Left colon (tissue), 2 donors: Measurements from ENCODE around the gene CHI3L1. TPM values are rescaled to one million over a fixed set of nuclear protein-coding genes. Genes with fewer than 3 reads are reported as not detected.

Experiments used
- ATAC-seq: fragments of 200-7000 bp; cut with Tn5 transposase; one replicate; pipeline ENCODE4 v1.9.1; 2020; ENCODE audit warnings: mild to moderate bottlenecking, moderate library complexity
- DNase-seq, 2 donors: peaks; one replicate each; pipeline ENCODE4 v3.0.0-alpha.2; 2020
- intact Hi-C, 2 donors: fragments of 100-400 bp; cut with DNase I in 1 of 2; cut with micrococcal nuclease in 1 of 2; formaldehyde crosslinking; loops; one replicate each; pipeline versions ENCODE4 v1.11.2 to v1.14.0; 2022; cut with DNase I, micrococcal nuclease
- total RNA-seq, 2 donors: library from RNA; stranded (reverse); fragmentation: NEBNext Ultra II Directional; extraction: Animal tissue kit (Norgen Biotek cat#: 25700); gene quantifications; one replicate each; pipeline ENCODE4 v1.2.1, GENCODE V29; 2021
- donor health status: DM: no; HTN: no; CAD: no.
- donor health status: DM: yes; HTN: yes; CAD: no.

Gene CHI3L1
- total RNA-seq, 2 donors from 2014 or later: 0.67 to 3.0 TPM

DNA sequence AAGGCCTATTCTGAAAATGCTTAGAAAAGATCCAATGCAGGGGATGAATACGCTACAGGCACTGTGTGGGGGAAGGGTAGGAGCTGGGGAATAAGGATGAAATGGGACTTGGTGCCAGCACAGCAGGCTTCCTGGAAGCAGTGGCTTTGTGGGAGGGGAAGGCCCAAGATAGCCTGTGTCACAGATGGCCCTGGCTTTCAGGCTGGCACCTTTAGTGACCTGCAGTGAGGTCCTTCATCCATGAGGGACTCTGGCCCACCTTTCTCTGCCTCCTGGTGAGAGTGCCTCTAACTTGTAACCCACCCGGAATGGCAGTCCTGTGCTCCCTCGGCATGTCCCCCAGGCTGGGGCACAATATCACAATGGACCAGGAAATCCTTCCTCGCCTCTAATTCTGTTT, 919 bp downstream of the CHI3L1 start:
- intact Hi-C loops: no loop called here
- DNase-seq (no peak), ATAC-seq (no peak)

- no peak for DNase-seq
- ATAC-seq: no peak
- intact Hi-C loops: no loop called here
Observed at GRCh38 chr1:203185061-203185461, 1.4 kb downstream of the CHI3L1 start.

DNA sequence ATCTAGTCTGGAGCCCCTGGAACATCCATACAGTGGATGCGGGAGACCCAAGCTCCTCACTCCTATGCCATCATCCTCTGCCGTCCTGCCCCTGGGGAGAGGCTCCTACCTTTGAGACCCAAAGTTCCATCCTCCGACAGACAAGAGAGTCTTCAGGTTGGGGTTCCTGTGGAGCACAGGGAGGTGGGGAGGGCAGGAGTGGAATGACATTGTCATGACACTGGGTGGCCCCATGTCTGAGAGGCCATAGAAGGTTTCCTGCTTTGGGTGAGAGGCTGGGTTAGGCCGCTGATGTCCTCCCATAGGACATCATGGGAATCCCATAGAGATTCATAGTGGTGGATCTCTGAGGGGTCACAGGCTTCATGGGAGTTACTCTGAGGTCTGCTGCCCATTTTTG, 2.0 kb downstream of the CHI3L1 start:
- intact Hi-C loops: no loop called here
- DNase-seq: no peak
- ATAC-seq: no peak

DNA sequence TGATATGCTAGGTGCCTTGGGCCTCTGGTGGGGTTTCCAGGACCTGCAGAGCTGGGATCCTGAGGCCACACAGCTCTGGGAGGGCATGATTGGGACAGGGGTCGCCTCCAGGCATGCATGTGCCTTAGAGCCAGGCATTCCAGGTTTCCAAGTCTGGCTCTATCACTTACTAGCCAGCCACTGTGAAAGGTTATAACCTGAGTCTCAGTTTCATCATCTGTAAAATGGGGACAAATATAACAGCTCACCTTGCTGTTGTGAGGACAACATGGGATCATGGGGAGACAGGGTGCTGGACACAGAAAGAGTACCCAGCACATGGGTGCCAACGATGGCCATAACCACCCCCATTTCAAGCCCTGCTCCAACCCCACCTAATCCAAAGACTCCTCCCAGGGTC, 2.7 kb downstream of the CHI3L1 start:
- no peak for DNase-seq
- intact Hi-C loops: no loop called here
- no peak for ATAC-seq

- intact Hi-C loops: no loop called here
- DNase-seq (no peak), ATAC-seq (no peak)
Observed at GRCh38 chr1:203182387-203182953, 4.0 kb downstream of the CHI3L1 start.

- DNase-seq: no peak
- intact Hi-C loops: no loop called here
- no peak for ATAC-seq
Observed at GRCh38 chr1:203181586-203182386, 4.7 kb downstream of the CHI3L1 start.

DNA sequence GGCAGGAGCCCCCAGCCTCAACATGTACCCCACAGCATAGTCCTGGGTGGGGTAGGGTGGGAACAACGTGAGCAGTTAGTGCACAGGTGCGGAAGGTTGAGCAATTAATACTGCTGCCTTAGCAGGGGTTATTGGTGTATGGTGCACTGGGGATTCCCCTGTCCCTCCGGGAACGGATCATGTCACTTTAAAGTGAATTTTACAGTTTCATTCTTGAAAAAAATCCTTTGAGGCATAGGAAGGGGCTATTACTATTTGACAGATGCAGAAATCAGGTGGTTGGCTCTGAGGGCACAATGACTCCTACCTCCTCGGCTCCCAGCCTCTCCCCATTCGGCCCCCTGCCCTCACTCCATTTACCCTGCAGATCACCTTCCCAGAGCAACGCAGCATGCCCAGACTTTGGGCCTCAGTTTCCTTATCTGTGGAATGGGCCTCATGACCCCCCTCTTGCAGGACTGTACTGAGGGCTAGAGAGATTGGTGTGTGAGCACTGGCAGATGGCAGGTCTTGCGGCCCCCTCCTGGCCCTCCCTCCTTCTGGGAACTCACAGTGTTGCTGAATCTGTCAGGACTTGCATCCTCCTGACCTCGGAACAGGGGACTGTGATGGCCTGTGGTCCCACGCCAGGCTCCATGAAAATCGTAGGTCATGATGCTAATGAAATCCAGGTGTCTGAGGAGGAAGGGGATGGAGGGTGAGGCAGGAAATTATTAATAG, 5.7 kb downstream of the CHI3L1 start:
- DNase-seq (no peak), ATAC-seq (no peak)
- intact Hi-C loops: no loop called here

DNA sequence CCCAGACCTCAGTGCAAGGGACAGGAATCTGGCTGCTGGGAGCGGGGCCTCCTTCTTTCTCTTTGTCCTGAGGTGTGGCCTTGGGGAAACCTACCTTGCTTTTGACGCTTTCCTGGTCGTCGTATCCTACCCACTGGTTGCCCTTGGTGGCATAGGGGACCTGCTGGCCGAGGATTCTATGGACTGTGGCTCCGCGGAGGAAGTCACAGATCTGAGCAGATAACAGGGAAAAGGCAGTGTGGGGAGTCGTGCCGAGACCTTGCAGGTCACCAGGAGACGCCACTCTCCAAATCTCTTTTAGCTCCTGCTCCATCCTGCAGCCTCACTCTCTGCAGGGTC, 6.9 kb downstream of the CHI3L1 start:
- DNase-seq (no peak), ATAC-seq (no peak)
- intact Hi-C loops: no loop called here

GRCh38 chr1:203178821-203179666, 7.5 kb downstream of the CHI3L1 start:
- ATAC-seq (no peak), DNase-seq (no peak)
- intact Hi-C loops: no loop called here

GRCh38 chr1:203178083-203178482, 8.4 kb downstream of the CHI3L1 start:
- ATAC-seq: no peak
- intact Hi-C loops: no loop called here
- DNase-seq: no peak

DNA sequence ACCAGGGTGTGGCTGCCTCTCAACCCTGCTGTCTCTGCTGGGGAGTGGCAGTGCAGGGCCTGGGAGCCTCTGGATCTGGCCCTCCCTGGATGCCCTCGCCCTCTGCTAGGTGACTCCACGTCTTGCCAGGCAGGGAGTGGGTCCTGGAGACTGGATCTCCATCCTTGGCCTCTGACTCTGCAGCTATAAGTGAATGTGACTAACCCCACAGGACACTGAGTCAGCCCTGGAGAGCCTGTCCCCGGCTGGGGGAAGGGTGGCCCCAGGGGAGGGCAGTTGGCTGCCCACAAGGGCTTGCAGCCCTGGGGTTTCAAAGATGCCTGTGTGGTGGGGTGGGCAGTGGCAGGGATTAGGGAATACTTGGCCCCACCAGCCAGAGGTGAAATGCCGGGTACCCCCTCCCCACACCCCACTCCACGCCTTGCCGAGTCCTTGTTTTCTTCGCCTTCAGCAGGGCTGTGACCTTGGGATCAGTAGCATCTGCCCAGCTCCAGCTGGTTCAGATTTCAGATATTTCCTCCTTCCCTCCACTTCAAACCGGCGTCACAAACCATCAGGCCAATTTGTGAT, 8.9 kb downstream of the CHI3L1 start:
- ATAC-seq (no peak), DNase-seq (no peak)
- intact Hi-C loops: no loop called here

DNA sequence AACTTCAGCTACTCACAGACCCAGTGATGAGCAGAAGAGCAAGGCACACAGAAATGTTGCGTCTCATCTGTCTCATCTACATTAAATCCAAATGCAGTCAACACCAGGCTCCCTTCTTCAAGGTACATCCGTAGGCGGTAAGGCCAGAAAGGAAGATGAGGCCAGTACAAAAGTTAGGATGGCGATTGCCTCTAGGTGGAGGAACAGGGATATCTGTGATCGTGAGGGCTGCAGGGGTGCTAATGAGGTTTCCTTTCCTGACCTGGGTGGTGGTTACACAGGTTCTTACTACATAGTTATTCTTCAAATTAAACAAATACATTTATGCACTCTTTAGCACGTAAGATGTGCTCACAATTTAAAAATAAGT, 9.5 kb downstream of the CHI3L1 start:
- ATAC-seq: no peak
- intact Hi-C loops: no loop called here
- no peak for DNase-seq

DNA sequence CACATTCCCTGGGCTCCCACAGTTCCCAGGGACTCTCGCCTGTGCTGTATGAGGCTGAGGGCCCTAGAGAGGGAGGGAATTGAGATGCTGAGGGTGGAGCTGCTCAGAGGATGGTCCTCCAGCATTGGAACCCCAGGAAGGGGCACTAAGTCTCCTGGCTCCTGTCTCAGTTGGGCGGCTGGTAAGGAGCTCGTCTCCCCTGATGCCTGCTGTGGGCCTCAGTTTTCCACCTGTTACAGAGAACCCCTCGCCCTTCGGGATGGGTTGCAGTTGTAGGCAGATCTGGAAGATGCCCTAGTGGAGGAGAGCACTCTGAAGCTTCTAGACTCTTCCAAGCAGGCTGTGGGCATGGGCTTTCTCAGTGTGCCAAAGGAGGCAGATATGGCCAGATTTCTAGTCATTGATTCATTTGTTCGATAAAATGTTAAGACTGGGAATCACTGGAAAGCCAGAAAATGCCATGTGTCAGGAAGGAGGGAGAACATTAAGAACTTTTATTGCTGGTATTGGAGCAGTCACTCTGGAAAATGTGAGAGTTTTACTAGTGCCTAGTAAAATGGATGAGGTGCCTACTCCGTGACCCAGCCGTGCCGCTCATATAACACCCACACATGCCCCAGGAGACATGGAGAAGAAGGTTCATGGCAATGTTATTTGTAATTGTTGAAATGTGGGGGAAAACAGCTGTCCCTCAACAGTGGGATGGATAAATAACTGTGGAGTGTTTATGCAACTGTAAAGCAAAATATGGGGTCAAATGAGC, 10.1 kb downstream of the CHI3L1 start:
- intact Hi-C loops: no loop called here
- no peak for ATAC-seq
- no peak for DNase-seq

- no peak for DNase-seq
- no peak for ATAC-seq
- intact Hi-C loops: no loop called here
Observed at GRCh38 chr1:203175827-203176241, 10.7 kb downstream of the CHI3L1 start.

DNA sequence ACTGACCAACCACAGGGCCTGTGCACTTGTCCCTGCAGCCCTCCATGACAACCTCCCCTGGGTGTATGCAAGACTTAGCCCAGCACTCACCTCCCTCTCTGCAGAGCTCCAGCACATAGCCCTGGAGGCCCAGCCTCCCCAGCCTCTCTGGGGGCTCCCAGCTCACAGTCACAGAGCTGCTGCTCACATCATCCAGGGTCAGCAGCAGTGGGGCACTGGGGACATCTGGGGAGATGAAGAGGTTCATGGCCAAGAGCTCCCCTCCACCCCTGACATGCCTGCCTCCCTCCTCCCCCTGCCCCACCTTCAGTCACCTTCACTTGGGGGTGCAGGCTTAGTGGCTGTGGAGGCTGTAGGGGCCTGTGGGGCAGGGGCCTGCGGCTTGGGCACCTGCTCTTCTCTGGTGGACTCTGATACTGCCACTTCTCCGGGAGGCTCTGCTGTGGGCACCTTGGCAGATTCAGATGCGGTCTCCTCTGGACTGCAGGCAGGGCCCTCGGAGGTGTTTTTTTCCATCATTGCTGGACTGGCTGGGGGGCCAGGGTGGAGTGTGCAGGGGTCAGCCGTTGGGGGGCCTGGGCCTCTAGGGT, 11.2 kb downstream of the CHI3L1 start, which contains the start of gene MYBPH:
Gene MYBPH, minus strand, starts transcription at position 590 of the 590 bp plus-strand sequence. Its CDS starts 71 bp downstream, at position 519.
- ATAC-seq (no peak), DNase-seq (no peak)
- intact Hi-C loops: no loop called here

GRCh38 chr1:203174324-203174985, 12.0 kb downstream of the CHI3L1 start:
- intact Hi-C loops: loop anchor here in 1 of 2 donors (5.0 kb wide), 1 partner anchor 132 kb away; no protein-coding TSS in a partner anchor
- DNase-seq: no peak
- ATAC-seq: no peak

GRCh38 chr1:203173566-203173965, 12.9 kb downstream of the CHI3L1 start:
- DNase-seq (no peak), ATAC-seq (no peak)
- intact Hi-C loops: loop anchor here in 1 of 2 donors (5.0 kb wide), 1 partner anchor 131 kb away; no protein-coding TSS in a partner anchor
